BLaER1 (cell line): ENCODE data around the gene EFHC1.
A peak's percentile ranks its signal among the peaks of the same experiment; 100 is the strongest.
"Not testable (repeated sequence)": the region's sequence is repeated elsewhere in the genome, so short reads cannot be mapped to it uniquely, and the experiment has no call there.

Source experiments
- H3K27ac ChIP-seq: shearing (Covaris generic); formaldehyde crosslinking; 2 replicates; pipeline ENCODE4 v1.8.1; 2022
- H3K27me3 ChIP-seq: shearing (Covaris generic); formaldehyde crosslinking; 2 replicates; pipeline ENCODE4 v1.8.1; 2022
- H3K36me3 ChIP-seq: shearing (Covaris generic); formaldehyde crosslinking; 2 replicates; pipeline ENCODE4 v1.8.1; 2022
- H3K4me1 ChIP-seq: shearing (Covaris generic); formaldehyde crosslinking; 2 replicates; pipeline ENCODE4 v1.8.1; 2022
- H3K4me2 ChIP-seq: shearing (Covaris generic); formaldehyde crosslinking; 2 replicates; pipeline ENCODE4 v1.8.1; 2022
- H3K4me3 ChIP-seq: shearing (Covaris generic); formaldehyde crosslinking; 2 replicates; pipeline ENCODE4 v1.8.1; 2022
- H3K9ac ChIP-seq: shearing (Covaris generic); formaldehyde crosslinking; 2 replicates; pipeline ENCODE4 v1.8.1; 2022
- H3K9me3 ChIP-seq: shearing (Covaris generic); formaldehyde crosslinking; 2 replicates; pipeline ENCODE4 v1.8.1; 2022
- H4K20me1 ChIP-seq: shearing (Covaris generic); formaldehyde crosslinking; 2 replicates; pipeline ENCODE4 v1.8.1; 2022
- Cebpa-rat ChIP-seq: shearing (Covaris generic); IDR thresholded peaks from 2 replicates; pipeline ENCODE4 v1.8.1; 2022

Gene EFHC1

GRCh38 chr6:52426667-52427066 is 6.5 kb downstream of the EFHC1 start:
- peaks cover 12% of the 10 kb centered on the region for H3K9me3 ChIP-seq
- no peak overlapping the region for H3K27ac ChIP-seq
- H4K20me1 ChIP-seq = no peaks in the 10 kb centered on the region
- no peak overlapping the region for H3K4me3 ChIP-seq
- no peaks in the 10 kb centered on the region for H3K27me3 ChIP-seq
- TF ChIP-seq Cebpa-rat = no peak
- peaks cover 11% of the 10 kb centered on the region for H3K4me1 ChIP-seq
- H3K36me3 ChIP-seq = peaks cover 24% of the 10 kb centered on the region; the same call in 1 of the 2 replicates
- no peak overlapping the region for H3K9ac ChIP-seq
- no peak overlapping the region for H3K4me2 ChIP-seq

- H3K4me3 ChIP-seq, H3K27ac ChIP-seq, H3K9ac ChIP-seq, H3K4me1 ChIP-seq, H4K20me1 ChIP-seq, H3K27me3 ChIP-seq: not testable (repeated sequence)
- Histone ChIP-seq H3K4me2 (peak overlapping the region; percentile 39), H3K9me3 (peaks cover 18% of the 10 kb centered on the region), H3K36me3 (peaks cover 32% of the 10 kb centered on the region)
Measured at GRCh38 chr6:52433294-52433693, 13.2 kb downstream of the EFHC1 start.

GRCh38 chr6:52435345-52435744 is 15.2 kb downstream of the EFHC1 start:
- Histone ChIP-seq H3K9ac (no peak overlapping the region), H3K27me3 (no peaks in the 10 kb centered on the region), H4K20me1 (no peaks in the 10 kb centered on the region), H3K9me3 (peaks cover 7% of the 10 kb centered on the region; the same call in 1 of the 2 replicates), H3K4me1 (peaks cover 10% of the 10 kb centered on the region), H3K4me2 (no peak overlapping the region), H3K27ac (no peak overlapping the region), H3K36me3 (peaks cover 27% of the 10 kb centered on the region; the same call in 1 of the 2 replicates), H3K4me3 (no peak overlapping the region)
- no peak for TF ChIP-seq Cebpa-rat

- Histone ChIP-seq H3K36me3 (peaks cover 24% of the 10 kb centered on the region; the same call in 1 of the 2 replicates), H3K4me2 (no peak overlapping the region), H3K4me3 (no peak overlapping the region), H3K9ac (no peak overlapping the region), H3K4me1 (peaks cover under 1% of the 10 kb centered on the region; the same call in 1 of the 2 replicates), H3K9me3 (peaks cover 11% of the 10 kb centered on the region; the same call in 1 of the 2 replicates), H3K27me3 (no peaks in the 10 kb centered on the region), H4K20me1 (no peaks in the 10 kb centered on the region), H3K27ac (no peak overlapping the region)
- no peak for TF ChIP-seq Cebpa-rat
Measured at GRCh38 chr6:52438926-52439325, 18.8 kb downstream of the EFHC1 start.

- Histone ChIP-seq H4K20me1 (no peaks in the 10 kb centered on the region), H3K9me3 (peaks cover 22% of the 10 kb centered on the region), H3K4me3 (no peak overlapping the region), H3K4me1 (no peaks in the 10 kb centered on the region), H3K27me3 (no peaks in the 10 kb centered on the region), H3K27ac (no peak overlapping the region), H3K36me3 (peaks cover 29% of the 10 kb centered on the region), H3K9ac (no peak overlapping the region), H3K4me2 (no peak overlapping the region)
- no peak for TF ChIP-seq Cebpa-rat
Measured at GRCh38 chr6:52454556-52454955, 34.4 kb downstream of the EFHC1 start.

- Histone ChIP-seq H3K36me3 (peaks cover 22% of the 10 kb centered on the region), H3K9me3 (peaks cover 5% of the 10 kb centered on the region), H3K27ac (no peak overlapping the region), H3K4me2 (no peak overlapping the region), H3K4me1 (no peaks in the 10 kb centered on the region), H3K4me3 (no peak overlapping the region), H3K9ac (no peak overlapping the region), H4K20me1 (no peaks in the 10 kb centered on the region), H3K27me3 (no peaks in the 10 kb centered on the region)
- no peak for TF ChIP-seq Cebpa-rat
Measured at GRCh38 chr6:52457096-52457495, 37.0 kb downstream of the EFHC1 start.

GRCh38 chr6:52461194-52461593 is 41.1 kb downstream of the EFHC1 start:
- H3K4me3 ChIP-seq, H3K4me1 ChIP-seq, H3K9ac ChIP-seq, H4K20me1 ChIP-seq, H3K4me2 ChIP-seq, H3K36me3 ChIP-seq, H3K27me3 ChIP-seq, H3K9me3 ChIP-seq, H3K27ac ChIP-seq: not testable (repeated sequence)

- H3K4me1 ChIP-seq = no peaks in the 10 kb centered on the region
- TF ChIP-seq Cebpa-rat = no peak
- H3K27me3 ChIP-seq = no peaks in the 10 kb centered on the region
- H3K4me3 ChIP-seq = no peak overlapping the region
- peaks cover 3% of the 10 kb centered on the region; the same call in 1 of the 2 replicates for H3K36me3 ChIP-seq
- H3K9me3 ChIP-seq = peaks cover 8% of the 10 kb centered on the region; the same call in 1 of the 2 replicates
- no peak overlapping the region for H3K4me2 ChIP-seq
- H3K27ac ChIP-seq = no peak overlapping the region
- H4K20me1 ChIP-seq = no peaks in the 10 kb centered on the region
- H3K9ac ChIP-seq = no peak overlapping the region
Measured at GRCh38 chr6:52474173-52474572, 54.0 kb downstream of the EFHC1 start.

- H3K9ac ChIP-seq = no peak overlapping the region
- H3K9me3 ChIP-seq = peaks cover 16% of the 10 kb centered on the region
- H3K36me3 ChIP-seq = peaks cover 12% of the 10 kb centered on the region
- no peaks in the 10 kb centered on the region for H3K4me1 ChIP-seq
- TF ChIP-seq Cebpa-rat = no peak
- no peak overlapping the region for H3K4me2 ChIP-seq
- H3K27ac ChIP-seq = no peak overlapping the region
- H3K27me3 ChIP-seq = no peaks in the 10 kb centered on the region
- no peak overlapping the region for H3K4me3 ChIP-seq
- no peaks in the 10 kb centered on the region for H4K20me1 ChIP-seq
Measured at GRCh38 chr6:52475307-52475706, 55.2 kb downstream of the EFHC1 start.

- Histone ChIP-seq H3K9me3 (peaks cover 43% of the 10 kb centered on the region), H3K4me2 (no peak overlapping the region), H3K27ac (no peak overlapping the region), H4K20me1 (no peaks in the 10 kb centered on the region), H3K27me3 (no peaks in the 10 kb centered on the region), H3K4me3 (no peak overlapping the region), H3K4me1 (peaks cover 21% of the 10 kb centered on the region), H3K9ac (no peak overlapping the region), H3K36me3 (peaks cover 41% of the 10 kb centered on the region)
- TF ChIP-seq Cebpa-rat = no peak
Measured at GRCh38 chr6:52482903-52483670, 62.9 kb downstream of the EFHC1 start.

GRCh38 chr6:52483671-52484003 is 63.5 kb downstream of the EFHC1 start:
- no peak for TF ChIP-seq Cebpa-rat
- Histone ChIP-seq H3K27ac (no peak overlapping the region), H3K36me3 (peaks cover 41% of the 10 kb centered on the region), H3K9me3 (peaks cover 40% of the 10 kb centered on the region), H3K4me1 (peaks cover 26% of the 10 kb centered on the region), H3K9ac (no peak overlapping the region), H3K4me2 (no peak overlapping the region), H3K4me3 (no peak overlapping the region), H4K20me1 (no peaks in the 10 kb centered on the region), H3K27me3 (no peaks in the 10 kb centered on the region)
